Mammary epithelial cell (primary cell): ENCODE results near the gene ZNF324.

Experiments used
- EZH2 ChIP-seq: IDR thresholded peaks from 2 replicates; pipeline ENCODE4 v1.6.1; 2012; ENCODE audit warnings: low read length, inconsistent platforms, borderline replicate concordance
- TF ChIP-seq, protein P1 (sequence below), 2 donors: IDR thresholded peaks in 1 of 2; conservative IDR thresholded peaks in 1 of 2; 2 replicates each; pipeline ENCODE4 v1.5.1; 2011 to 2012; ENCODE audit warnings: inconsistent platforms in 2 of 2, low read length in 2 of 2, mild to moderate bottlenecking in 2 of 2, control low read depth in 1 of 2, low read depth in 1 of 2; ENCODE audit not compliant: insufficient read depth in 1 of 2; ENCODE audit errors: extremely low read depth in 1 of 2

DNA sequence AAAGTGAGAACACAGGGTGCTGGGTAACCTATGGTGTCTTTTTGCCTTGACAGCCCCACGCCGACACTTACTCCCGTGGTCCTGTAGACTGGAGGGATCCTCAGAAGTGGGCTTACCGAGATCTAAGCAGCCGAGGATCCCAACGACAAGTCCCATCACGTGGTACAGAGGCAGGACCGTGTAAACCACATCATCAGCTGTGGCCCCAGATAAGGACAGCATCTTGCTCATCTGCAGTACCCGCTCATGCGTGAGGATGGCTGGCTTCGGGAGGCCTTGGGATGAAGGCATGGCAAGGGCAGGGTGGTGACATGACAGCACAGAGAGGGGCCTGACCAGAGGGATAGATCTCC is 42.8 kb downstream of the ZNF324 start:
- TF ChIP-seq EZH2 = no peak
- TF ChIP-seq, protein P1, sequence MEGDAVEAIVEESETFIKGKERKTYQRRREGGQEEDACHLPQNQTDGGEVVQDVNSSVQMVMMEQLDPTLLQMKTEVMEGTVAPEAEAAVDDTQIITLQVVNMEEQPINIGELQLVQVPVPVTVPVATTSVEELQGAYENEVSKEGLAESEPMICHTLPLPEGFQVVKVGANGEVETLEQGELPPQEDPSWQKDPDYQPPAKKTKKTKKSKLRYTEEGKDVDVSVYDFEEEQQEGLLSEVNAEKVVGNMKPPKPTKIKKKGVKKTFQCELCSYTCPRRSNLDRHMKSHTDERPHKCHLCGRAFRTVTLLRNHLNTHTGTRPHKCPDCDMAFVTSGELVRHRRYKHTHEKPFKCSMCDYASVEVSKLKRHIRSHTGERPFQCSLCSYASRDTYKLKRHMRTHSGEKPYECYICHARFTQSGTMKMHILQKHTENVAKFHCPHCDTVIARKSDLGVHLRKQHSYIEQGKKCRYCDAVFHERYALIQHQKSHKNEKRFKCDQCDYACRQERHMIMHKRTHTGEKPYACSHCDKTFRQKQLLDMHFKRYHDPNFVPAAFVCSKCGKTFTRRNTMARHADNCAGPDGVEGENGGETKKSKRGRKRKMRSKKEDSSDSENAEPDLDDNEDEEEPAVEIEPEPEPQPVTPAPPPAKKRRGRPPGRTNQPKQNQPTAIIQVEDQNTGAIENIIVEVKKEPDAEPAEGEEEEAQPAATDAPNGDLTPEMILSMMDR (conservative IDR thresholded peaks at IDR 0.05 in 1 of 2, IDR thresholded peaks at IDR 0.05 in 1 of 2; ENCODE audit: extremely low read depth in 1 of 2, insufficient read depth in 1 of 2, low read depth in 1 of 2, low read length in 2 of 2) = no peak
